CD4-positive, alpha-beta T cell treated with Interferon gamma for 1 hour (primary cell): ENCODE measurements around the gene SUGCT.

Experiments
- DNase-seq: peaks from one replicate; pipeline ENCODE4 v3.0.0-alpha.2; 2020

SUGCT gene

DNA sequence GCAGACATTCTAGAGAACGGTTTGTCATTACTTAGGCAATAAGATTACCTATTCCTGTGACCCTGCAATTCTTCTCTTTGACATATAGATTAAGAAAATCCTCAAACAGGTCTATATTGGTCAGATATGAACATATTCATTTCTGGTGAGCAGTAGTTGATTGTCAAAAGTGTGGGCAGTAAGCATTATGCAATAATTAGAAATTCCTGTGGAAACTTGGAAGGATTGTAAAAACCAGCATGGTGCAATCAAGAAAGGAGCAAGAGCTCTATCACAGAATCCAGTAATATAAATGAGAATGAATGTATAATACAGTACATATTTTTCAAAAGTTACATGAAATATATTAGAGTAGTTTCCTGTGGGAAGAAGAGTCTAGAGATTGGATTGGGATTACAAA lies 406.5 kb downstream of the SUGCT start:
- no peak for DNase-seq

GRCh38 chr7:40542982-40543741 lies 408.4 kb downstream of the SUGCT start:
- DNase-seq = no peak

DNA sequence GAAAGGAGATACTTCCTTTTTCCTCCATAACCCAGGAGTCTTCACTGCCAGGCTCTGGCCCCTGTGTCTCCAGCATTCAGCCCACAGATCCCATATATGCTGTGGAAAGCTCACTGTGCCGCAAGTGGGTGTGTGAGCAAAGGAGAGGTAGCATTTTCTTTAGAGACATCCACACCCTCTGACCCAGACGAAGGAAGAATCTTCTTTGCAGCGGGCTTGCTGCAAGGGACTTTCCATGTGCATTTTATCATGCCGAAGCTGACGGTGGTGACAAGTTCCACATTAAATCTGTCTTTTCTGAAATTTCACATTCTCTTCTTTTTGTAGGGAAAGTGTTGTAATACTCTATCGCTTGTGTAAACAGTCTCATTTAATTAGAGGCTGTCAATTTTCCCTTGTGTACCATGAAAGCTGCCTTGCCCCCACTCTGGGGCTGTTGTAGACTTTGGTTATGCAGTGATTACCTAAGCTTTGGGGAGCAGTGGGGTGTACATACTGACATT lies 409.5 kb downstream of the SUGCT start:
- no peak for DNase-seq

- no peak for DNase-seq
Measured at GRCh38 chr7:40544871-40545303, 410.1 kb downstream of the SUGCT start.

DNA sequence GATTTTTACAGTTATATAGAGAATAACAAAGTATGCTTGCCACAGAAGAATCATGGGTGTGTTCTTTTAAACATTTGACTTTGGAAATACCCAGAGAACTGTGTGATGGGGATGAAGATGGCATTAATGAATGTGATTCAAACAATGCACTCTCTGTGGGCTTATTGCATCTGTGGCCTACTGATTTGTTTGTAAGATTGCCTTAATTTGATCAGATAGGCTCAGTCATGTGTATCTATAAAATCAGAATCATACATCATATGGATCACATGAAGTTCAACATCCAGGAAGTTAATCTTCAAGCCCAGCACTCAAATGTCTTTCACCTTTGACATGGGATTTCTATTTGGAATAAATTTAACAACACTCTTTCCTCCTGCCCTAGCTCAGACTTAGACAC lies 410.9 kb downstream of the SUGCT start:
- DNase-seq = no peak

- DNase-seq = no peak
Measured at GRCh38 chr7:40546616-40547501, 412.1 kb downstream of the SUGCT start.

GRCh38 chr7:40549372-40550039 lies 414.7 kb downstream of the SUGCT start:
- DNase-seq = no peak

DNA sequence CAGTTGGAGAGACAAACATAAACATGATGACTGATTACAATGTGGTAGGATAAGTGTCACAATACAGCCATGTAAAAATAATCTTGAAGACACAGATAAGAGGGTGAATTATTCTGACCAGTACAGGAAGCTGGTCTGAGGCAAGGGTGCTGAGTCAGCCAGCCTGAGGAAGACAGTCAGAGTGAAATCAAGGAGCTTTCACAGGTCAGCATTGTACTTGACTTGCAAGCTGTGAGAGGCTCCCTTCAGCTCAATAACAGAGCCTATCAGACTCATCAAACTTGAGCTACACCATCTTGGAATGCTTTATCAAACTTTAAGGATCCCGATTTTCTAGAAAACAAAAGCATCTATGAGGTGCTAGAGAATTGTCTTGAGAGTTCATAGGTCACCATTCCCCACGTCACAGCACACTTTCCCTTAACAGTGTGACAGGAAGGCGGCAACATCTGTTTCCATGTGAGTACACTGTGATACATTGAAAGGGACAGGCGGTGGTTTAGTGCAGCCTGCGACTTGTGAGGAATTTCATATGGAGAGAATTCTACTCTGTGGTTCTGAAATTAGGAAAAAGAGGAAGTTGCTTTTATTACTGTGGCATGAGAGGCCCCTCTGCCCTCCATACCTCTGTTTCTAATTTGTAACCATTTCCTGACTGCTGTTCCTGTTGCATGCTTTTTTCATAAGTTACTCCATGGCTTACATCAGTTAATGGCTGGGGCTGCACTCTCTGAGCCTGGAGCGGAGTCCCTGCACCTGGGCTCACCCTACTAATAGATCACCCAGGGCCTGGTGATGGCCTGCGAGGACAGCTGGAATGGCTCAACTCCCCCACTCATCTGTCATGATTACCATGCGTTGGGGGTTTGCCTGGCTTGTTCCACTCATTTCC lies 417.1 kb downstream of the SUGCT start:
- peak; percentile 49 for DNase-seq

DNA sequence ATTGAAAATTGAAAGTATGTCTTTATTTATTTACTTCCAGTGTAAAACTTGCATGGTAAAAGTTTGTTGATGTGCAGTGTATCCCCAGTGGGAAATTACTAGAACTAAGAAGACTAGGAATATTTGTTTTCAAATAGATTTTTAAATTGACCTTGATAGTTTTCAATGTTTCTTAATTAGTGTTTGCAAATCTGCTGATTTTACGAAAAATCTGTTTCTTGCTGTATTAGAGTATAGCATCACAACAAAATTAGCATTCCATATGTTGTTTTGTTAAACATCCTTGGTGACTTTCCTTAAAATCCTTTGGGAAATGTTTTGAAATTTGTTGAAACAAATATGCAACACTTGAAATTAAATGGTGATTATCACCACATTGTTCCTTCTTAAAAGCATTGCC lies 425.9 kb downstream of the SUGCT start:
- no peak for DNase-seq

- DNase-seq = no peak
Measured at GRCh38 chr7:40566879-40567278, 432.1 kb downstream of the SUGCT start.

DNA sequence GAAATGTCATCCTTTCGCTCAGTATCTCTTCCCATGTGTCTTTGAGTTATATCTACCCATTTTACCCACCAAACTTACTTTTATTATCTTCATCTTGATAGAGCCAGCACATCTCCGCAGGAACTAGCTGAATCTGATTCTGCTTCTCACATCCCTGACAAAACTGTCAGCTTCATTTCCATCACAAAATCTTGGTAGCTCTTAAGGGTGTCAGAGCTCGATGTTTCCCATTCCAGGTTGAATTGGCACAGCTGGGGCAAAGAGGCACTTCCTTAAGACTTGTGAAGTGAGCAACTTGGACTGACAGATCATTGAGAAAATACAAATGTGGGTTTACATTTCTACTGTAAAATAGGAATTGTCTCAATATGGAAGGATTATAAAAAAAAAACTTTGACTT lies 434.5 kb downstream of the SUGCT start:
- no peak for DNase-seq

DNA sequence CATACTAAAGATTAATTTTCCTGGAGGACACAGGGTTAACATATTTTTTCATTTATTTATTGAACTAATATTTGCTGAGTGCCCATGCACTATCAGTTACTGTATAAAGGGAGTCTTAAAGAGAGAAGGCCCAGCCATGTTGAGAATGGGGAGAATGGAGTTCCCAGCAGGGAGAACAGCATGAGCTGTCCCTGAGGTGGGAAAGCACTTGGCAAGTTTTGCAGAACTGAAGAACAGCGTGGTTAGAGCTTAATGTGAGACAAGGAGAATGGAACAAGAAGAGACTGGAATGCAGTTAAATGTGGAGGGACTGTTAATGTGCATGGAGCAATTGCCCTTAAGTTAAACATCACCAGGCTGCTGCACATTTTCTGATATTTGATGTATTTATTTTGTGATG lies 435.4 kb downstream of the SUGCT start:
- no peak for DNase-seq

DNA sequence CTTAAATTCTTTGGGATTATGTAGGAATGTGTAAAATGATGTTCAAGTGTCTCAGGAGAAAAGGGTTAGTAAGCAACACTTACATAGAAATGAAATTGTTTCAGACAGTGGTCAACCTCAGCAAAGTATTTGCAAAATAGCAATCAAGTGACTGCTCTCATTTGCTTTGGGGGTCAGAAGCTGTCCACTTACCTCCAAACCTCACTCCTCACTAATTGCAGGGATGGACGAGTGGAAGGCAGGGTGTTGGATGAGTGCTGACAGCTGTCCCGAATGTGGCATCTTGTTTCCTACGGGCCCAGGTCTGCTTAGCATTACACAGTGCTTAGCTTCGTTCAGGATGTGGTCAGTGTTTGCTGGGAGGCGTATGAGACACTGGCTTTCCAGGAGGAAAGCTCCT lies 437.0 kb downstream of the SUGCT start:
- DNase-seq = no peak

GRCh38 chr7:40572810-40573465 lies 438.1 kb downstream of the SUGCT start:
- DNase-seq = no peak

DNA sequence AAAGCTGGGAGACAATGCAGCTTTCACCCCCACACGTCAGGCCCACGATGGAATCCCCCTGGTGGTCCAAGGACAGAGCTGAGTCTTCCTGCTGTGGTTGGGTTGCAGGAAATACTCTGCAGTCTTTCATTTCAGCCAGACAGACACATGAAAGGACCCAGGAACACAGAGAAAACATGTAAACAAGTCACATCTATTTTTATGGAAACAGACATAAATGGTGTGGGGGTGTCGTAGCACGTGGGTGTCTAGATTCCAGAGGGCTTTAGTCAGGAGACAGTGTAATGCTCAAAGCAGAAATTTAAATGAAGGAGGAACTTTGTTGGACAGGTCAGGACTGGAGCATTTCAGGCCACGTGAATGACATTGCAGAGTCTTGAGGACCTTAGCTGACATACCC lies 444.6 kb downstream of the SUGCT start:
- DNase-seq = no peak

DNA sequence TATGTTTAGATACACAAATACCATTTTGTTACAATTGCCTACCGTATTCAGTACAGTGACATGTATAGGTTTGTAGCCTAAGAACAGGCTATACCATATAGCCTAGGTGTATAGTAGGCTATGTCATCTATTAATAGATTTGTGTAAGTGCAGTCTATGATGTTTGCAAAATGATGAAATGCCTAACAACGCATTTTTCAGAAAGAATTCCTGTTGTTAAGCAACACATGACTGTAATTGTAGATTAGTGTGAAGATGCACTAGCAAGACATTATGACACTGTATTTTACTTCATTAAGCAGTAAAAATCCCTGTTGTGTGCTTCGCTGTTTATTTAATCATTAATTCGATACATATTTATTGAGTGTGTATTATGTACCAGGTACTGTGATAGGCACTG lies 446.0 kb downstream of the SUGCT start:
- DNase-seq = no peak

GRCh38 chr7:40582539-40582938 lies 447.7 kb downstream of the SUGCT start:
- DNase-seq = no peak

- no peak for DNase-seq
Measured at GRCh38 chr7:40583667-40584444, 449.1 kb downstream of the SUGCT start.

DNA sequence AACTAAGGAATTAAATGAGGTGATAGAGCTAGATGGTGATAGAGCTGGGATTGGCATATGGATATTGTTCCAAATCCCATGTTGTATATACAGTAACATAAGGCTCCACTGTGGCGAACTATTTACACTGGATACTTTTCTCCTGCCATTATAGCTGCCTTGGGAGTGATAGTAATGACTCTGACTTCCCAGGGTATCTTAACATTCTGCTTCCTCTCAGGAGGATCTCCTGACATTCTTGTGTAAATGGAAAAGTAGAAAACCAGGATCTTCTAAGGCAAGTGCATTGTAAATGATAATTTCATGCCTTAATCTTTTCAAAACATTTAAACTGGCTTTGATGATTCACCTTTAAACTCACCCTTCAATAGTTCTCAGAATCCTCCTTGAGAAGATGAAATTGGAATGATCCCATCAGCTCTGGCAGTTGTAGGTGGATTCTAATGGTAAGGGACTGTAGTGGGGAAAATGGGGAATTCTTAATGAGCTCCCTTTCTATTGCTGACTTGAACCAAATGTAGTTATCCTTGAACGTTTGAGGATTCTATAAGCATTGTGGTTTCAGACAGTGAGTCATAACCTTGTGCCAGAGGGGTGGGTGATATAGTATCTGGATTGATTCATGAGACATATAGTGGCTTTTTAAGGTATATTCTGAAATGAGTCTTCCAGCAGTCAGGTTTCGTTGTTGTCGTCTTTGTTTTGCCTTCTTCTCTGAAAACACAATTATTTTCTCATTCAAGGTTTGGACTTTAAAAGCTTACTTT lies 450.0 kb downstream of the SUGCT start:
- no peak for DNase-seq

- no peak for DNase-seq
Measured at GRCh38 chr7:40586197-40586596, 451.4 kb downstream of the SUGCT start.
